Loucy (cell line): Measurements from ENCODE around the gene TAP2.

Experiments
- EZH2phosphoT487 ChIP-seq: fragments of 200-600 bp; IDR thresholded peaks from 2 replicates; pipeline ENCODE4 v1.6.1; 2018; ENCODE audit warnings: antibody characterized with exemption, mild to moderate bottlenecking, moderate library complexity, borderline replicate concordance
- TF ChIP-seq, protein P1 (sequence below): fragments of 200-600 bp; sonication (generic); conservative IDR thresholded peaks from 2 replicates; pipeline ENCODE4 v1.5.1; 2014; ENCODE audit warnings: mild to moderate bottlenecking, antibody characterized with exemption, low read length

GRCh38 chr6:32837651-32838113 is 857 bp downstream of the TAP2 start:
- TF ChIP-seq, protein P1, sequence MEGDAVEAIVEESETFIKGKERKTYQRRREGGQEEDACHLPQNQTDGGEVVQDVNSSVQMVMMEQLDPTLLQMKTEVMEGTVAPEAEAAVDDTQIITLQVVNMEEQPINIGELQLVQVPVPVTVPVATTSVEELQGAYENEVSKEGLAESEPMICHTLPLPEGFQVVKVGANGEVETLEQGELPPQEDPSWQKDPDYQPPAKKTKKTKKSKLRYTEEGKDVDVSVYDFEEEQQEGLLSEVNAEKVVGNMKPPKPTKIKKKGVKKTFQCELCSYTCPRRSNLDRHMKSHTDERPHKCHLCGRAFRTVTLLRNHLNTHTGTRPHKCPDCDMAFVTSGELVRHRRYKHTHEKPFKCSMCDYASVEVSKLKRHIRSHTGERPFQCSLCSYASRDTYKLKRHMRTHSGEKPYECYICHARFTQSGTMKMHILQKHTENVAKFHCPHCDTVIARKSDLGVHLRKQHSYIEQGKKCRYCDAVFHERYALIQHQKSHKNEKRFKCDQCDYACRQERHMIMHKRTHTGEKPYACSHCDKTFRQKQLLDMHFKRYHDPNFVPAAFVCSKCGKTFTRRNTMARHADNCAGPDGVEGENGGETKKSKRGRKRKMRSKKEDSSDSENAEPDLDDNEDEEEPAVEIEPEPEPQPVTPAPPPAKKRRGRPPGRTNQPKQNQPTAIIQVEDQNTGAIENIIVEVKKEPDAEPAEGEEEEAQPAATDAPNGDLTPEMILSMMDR: no peak
- no peak for TF ChIP-seq EZH2phosphoT487
